Transverse colon (tissue), 3 donors: ENCODE data around the gene XCR1.

ENCODE experiments used
- POLR2A ChIP-seq: fragments of 450-650 bp; IDR thresholded peaks from one replicate; pipeline ENCODE4 v1.6.1; 2016; ENCODE audit warnings: antibody characterized with exemption, mild to moderate bottlenecking, moderate library complexity
- TF ChIP-seq, protein P1 (sequence below), 5 experiments: fragments of 200-600 bp in 3 of 5; fragments of 450-650 bp in 2 of 5; sonication (generic) in 3 of 5; IDR thresholded peaks; 1 replicate in 2 of 5; 2 replicates in 3 of 5; pipeline ENCODE4 v1.5.1; 2016 to 2017; ENCODE audit warnings: antibody characterized with exemption in 5 of 5, inconsistent platforms in 3 of 5, mild to moderate bottlenecking in 2 of 5, moderate library complexity in 1 of 5

DNA sequence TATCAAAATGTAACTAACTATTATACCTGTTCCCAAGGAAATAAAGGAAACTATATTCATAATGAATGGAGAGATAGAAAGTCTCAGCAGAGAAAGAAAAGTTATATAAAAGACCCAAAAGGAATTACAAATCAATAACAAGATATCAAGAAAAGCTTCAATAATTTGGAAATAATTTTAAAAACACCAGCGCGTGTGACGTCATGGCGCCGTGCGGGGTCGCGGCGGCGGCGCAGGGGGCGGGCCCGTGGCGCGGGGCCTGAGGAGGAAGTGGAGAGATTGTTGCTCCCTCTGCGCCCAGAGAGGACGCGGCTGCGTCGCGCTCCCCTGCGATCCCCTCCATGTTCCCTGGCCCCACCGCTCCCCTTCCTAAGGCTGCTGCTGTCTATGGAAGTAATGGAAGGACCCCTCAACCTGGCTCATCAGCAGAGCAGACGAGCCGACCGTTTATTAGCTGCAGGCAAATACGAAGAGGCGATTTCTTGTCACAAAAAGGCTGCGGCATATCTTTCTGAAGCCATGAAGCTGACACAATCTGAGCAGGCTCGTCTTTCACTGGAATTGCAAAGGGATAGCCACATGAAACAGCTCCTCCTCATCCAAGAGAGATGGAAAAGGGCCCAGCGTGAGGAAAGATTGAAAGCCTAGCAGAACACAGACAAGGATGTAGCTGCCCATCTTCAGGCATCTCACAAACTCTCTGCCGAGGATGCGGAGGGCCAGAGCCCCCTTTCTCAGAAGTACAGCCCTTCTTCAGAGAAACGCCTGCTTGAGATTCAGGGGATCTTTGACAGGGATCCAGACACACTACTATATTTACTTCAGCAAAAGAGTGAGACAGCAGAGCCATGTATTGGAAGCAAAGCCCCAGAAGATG lies 4.1 kb downstream of the XCR1 start:
- TF ChIP-seq, protein P1, sequence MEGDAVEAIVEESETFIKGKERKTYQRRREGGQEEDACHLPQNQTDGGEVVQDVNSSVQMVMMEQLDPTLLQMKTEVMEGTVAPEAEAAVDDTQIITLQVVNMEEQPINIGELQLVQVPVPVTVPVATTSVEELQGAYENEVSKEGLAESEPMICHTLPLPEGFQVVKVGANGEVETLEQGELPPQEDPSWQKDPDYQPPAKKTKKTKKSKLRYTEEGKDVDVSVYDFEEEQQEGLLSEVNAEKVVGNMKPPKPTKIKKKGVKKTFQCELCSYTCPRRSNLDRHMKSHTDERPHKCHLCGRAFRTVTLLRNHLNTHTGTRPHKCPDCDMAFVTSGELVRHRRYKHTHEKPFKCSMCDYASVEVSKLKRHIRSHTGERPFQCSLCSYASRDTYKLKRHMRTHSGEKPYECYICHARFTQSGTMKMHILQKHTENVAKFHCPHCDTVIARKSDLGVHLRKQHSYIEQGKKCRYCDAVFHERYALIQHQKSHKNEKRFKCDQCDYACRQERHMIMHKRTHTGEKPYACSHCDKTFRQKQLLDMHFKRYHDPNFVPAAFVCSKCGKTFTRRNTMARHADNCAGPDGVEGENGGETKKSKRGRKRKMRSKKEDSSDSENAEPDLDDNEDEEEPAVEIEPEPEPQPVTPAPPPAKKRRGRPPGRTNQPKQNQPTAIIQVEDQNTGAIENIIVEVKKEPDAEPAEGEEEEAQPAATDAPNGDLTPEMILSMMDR (IDR thresholded peaks at IDR 0.05), result no peak
- TF ChIP-seq POLR2A, result no peak
